Hepatocyte (in vitro differentiated cells): ENCODE data around the gene PPP2R3A.

ENCODE experiments used
- CTCF ChIP-seq: fragments of 200-600 bp; sonication (generic); IDR thresholded peaks from 2 replicates; pipeline ENCODE4 v1.5.1; 2016; ENCODE audit warnings: antibody characterized with exemption, mild to moderate bottlenecking; ENCODE audit not compliant: poor library complexity
- EZH2phosphoT487 ChIP-seq: fragments of 200-600 bp; sonication (generic); IDR thresholded peaks from one replicate; pipeline ENCODE4 v1.6.1; 2018; ENCODE audit warnings: antibody characterized with exemption, mild to moderate bottlenecking, low read depth, moderate library complexity; ENCODE audit not compliant: unreplicated experiment, severe bottlenecking

GRCh38 chr3:136075811-136076210, 110.3 kb downstream of the PPP2R3A start:
- TF ChIP-seq CTCF (no peak), EZH2phosphoT487 (no peak)
